CD14-positive monocyte (primary cell): ENCODE data around the gene FAM210A. TPM values are rescaled to one million over a fixed set of nuclear protein-coding genes. Genes with fewer than 3 reads are reported as not detected.

Experiments used
- DNase-seq, 3 donors: peaks; one replicate each; pipeline ENCODE4 v3.0.0-alpha.2; 2011 to 2022
- H2AFZ ChIP-seq: 2 replicates; pipeline ENCODE4 v1.6.0; 2012; ENCODE audit warnings: mild to moderate bottlenecking, low read depth, low read length, inconsistent platforms; ENCODE audit not compliant: insufficient read depth, poor library complexity, severe bottlenecking
- H3K27ac ChIP-seq, 2 donors: 1 replicate in 1 of 2; 2 replicates in 1 of 2; pipeline ENCODE4 v1.5.1; 2012 to 2013; ENCODE audit warnings: low read length in 2 of 2, control low read depth in 1 of 2, inconsistent platforms in 1 of 2, low read depth in 1 of 2, mild to moderate bottlenecking in 1 of 2
- H3K27me3 ChIP-seq, 2 donors: one replicate each; pipeline versions ENCODE4 v1.6.0 to v1.6.1; 2011 to 2013; ENCODE audit warnings: low read length in 2 of 2; ENCODE audit not compliant: control insufficient read depth in 2 of 2, insufficient read depth in 2 of 2
- H3K36me3 ChIP-seq, 2 donors: replicated peaks in 1 of 2; 1 replicate in 1 of 2; 2 replicates in 1 of 2; pipeline versions ENCODE4 v1.5.1 to v1.6.1; 2012 to 2013; ENCODE audit warnings: low read length in 2 of 2, control low read depth in 1 of 2, inconsistent platforms in 1 of 2, mild to moderate bottlenecking in 1 of 2; ENCODE audit not compliant: insufficient read depth in 2 of 2, control insufficient read depth in 1 of 2
- H3K4me1 ChIP-seq, 2 donors: 1 replicate in 1 of 2; 2 replicates in 1 of 2; pipeline versions ENCODE4 v1.5.1 to v1.6.1; 2012 to 2013; ENCODE audit warnings: low read length in 2 of 2, control low read depth in 1 of 2, inconsistent platforms in 1 of 2, mild to moderate bottlenecking in 1 of 2, moderate library complexity in 1 of 2; ENCODE audit not compliant: insufficient read depth in 2 of 2, control insufficient read depth in 1 of 2
- H3K4me2 ChIP-seq: replicated peaks from 2 replicates; pipeline ENCODE3; 2012; ENCODE audit warnings: low read length, moderate library complexity, mild to moderate bottlenecking; ENCODE audit not compliant: poor library complexity, severe bottlenecking; ENCODE audit errors: extremely low read depth
- H3K4me3 ChIP-seq, 3 experiments: fragments of 200-600 bp in 1 of 3; sonication (generic) in 1 of 3; replicated peaks in 1 of 3; 1 replicate in 2 of 3; 2 replicates in 1 of 3; pipeline ENCODE4 v1.5.1; 2011 to 2013; ENCODE audit warnings: low read length in 3 of 3, mild to moderate bottlenecking in 3 of 3, control low read depth in 2 of 3, low read depth in 2 of 3, inconsistent platforms in 1 of 3, moderate library complexity in 1 of 3
- H3K79me2 ChIP-seq: 2 replicates; pipeline ENCODE4 v1.6.0; 2012; ENCODE audit warnings: mild to moderate bottlenecking, control low read depth, inconsistent platforms, low read length, moderate library complexity; ENCODE audit not compliant: insufficient read depth
- H3K9ac ChIP-seq: 2 replicates; pipeline ENCODE4 v1.6.0; 2017; ENCODE audit warnings: low read length, mild to moderate bottlenecking; ENCODE audit not compliant: insufficient read depth, poor library complexity, severe bottlenecking
- H3K9me3 ChIP-seq, 2 donors: replicated peaks in 1 of 2; 1 replicate in 1 of 2; 2 replicates in 1 of 2; pipeline versions ENCODE4 v1.5.1 to v1.6.1; 2012 to 2013; ENCODE audit warnings: low read length in 2 of 2, control low read depth in 1 of 2; ENCODE audit not compliant: control insufficient read depth in 1 of 2, insufficient read depth in 1 of 2
- H4K20me1 ChIP-seq: 2 replicates; pipeline ENCODE4 v1.6.0; 2012; ENCODE audit warnings: mild to moderate bottlenecking, low read length, control low read depth, moderate library complexity; ENCODE audit not compliant: insufficient read depth
- H3K27ac Mint-ChIP-seq, 7 donors: one replicate each; pipeline ENCODE4 v1.8.0; 2020; ENCODE audit warnings: mild to moderate bottlenecking in 7 of 7, mixed read lengths in 7 of 7, moderate library complexity in 6 of 7, inconsistent platforms in 2 of 7
- H3K27me3 Mint-ChIP-seq, 3 donors: one replicate each; pipeline ENCODE4 v1.8.0; 2021 to 2022; ENCODE audit warnings: low read depth in 3 of 3, mild to moderate bottlenecking in 3 of 3, mixed read lengths in 3 of 3, moderate library complexity in 3 of 3, inconsistent platforms in 1 of 3
- H3K36me3 Mint-ChIP-seq, 2 donors: one replicate each; pipeline ENCODE4 v1.8.0; 2020; ENCODE audit warnings: mixed read lengths in 2 of 2, inconsistent platforms in 1 of 2, mild to moderate bottlenecking in 1 of 2
- H3K4me1 Mint-ChIP-seq: one replicate; pipeline ENCODE4 v1.8.0; 2020; ENCODE audit warnings: mild to moderate bottlenecking, mixed read lengths
- H3K4me3 Mint-ChIP-seq, 2 donors: one replicate each; pipeline ENCODE4 v1.8.0; 2020; ENCODE audit warnings: mild to moderate bottlenecking in 2 of 2, mixed read lengths in 2 of 2, moderate library complexity in 1 of 2
- H3K9me3 Mint-ChIP-seq, 7 donors: one replicate each; pipeline ENCODE4 v1.8.0; 2020 to 2022; ENCODE audit warnings: mixed read lengths in 7 of 7, mild to moderate bottlenecking in 6 of 7, moderate library complexity in 6 of 7, inconsistent platforms in 2 of 7
- CTCF ChIP-seq: fragments of 200-600 bp; IDR thresholded peaks from one replicate; pipeline ENCODE4 v1.8.0; 2022; ENCODE audit warnings: antibody characterized with exemption, mild to moderate bottlenecking
- WGBS: methylation state at CpG from one replicate; pipeline ENCODE4 v1.1.5; 2013; ENCODE audit warnings: missing lambda C conversion rate; ENCODE audit not compliant: insufficient coverage; 5-methylcytosine and 5-hydroxymethylcytosine counted together
- intact Hi-C, 2 donors: fragments of 100-400 bp; cut with micrococcal nuclease; formaldehyde crosslinking; loops; one replicate each; pipeline versions ENCODE4 v1.15.0 to v1.15.1; 2023
- polyA plus RNA-seq, 3 donors: library from polyadenylated mRNA; depleted of rRNA in 1 of 3; unstranded in 2 of 3; stranded (reverse) in 1 of 3; fragments of 300-500 nt in 2 of 3; fragments of >200 nt in 1 of 3; fragmentation: Illumina TruSeq in 2 of 3; gene quantifications; 1 replicate in 2 of 3; 2 replicates in 1 of 3; pipeline ENCODE4 v1.2.3, GENCODE V29; 2012 to 2021

Gene FAM210A
- polyA plus RNA-seq, 3 donors = 2.8 to 6.9 (median 6.9) TPM

GRCh38 chr18:13633700-13634099 lies 92.7 kb downstream of the FAM210A start:
- Histone ChIP-seq H2AFZ (no peak overlapping the region), H4K20me1 (no peaks in the 10 kb centered on the region), H3K9ac (no peak overlapping the region), H3K4me1 (peaks cover 0 to 4% of the 10 kb centered on the region in 2 donors), H3K36me3 (peaks cover 0 to 6% of the 10 kb centered on the region in 2 donors), H3K79me2 (no peaks in the 10 kb centered on the region), H3K27ac (no peak overlapping the region), H3K9me3 (peaks cover 5 to 20% of the 10 kb centered on the region in 2 donors), H3K27me3 (no peaks in the 10 kb centered on the region), H3K4me2 (no peak overlapping the region), H3K4me3 (no peak overlapping the region)
- Mint-ChIP-seq H3K9me3 (peaks cover 4 to 16% (median 8%) of the 10 kb centered on the region in 7 donors), H3K4me1 (peaks cover 6% of the 10 kb centered on the region), H3K27me3 (peaks cover 0 to 5% (median 2%) of the 10 kb centered on the region in 3 donors), H3K4me3 (no peak overlapping the region), H3K36me3 (peaks cover 9 to 12% of the 10 kb centered on the region in 2 donors), H3K27ac (peak overlapping the region in 1 of 7 donors; percentile 63)
- intact Hi-C loops = no loop called here
- 98% methylated on average over 5 of the region's 5 CpGs for WGBS
- DNase-seq = no peak
- no peak for TF ChIP-seq CTCF

- peaks cover 0 to 6% (median 3%) of the 10 kb centered on the region in 3 donors for H3K27me3 Mint-ChIP-seq
- no peak overlapping the region for H3K4me3 Mint-ChIP-seq
- H3K4me1 ChIP-seq = peaks cover 0 to 4% of the 10 kb centered on the region in 2 donors
- H4K20me1 ChIP-seq = no peaks in the 10 kb centered on the region
- no peak overlapping the region for H2AFZ ChIP-seq
- peaks cover 4 to 16% (median 8%) of the 10 kb centered on the region in 7 donors for H3K9me3 Mint-ChIP-seq
- no peaks in the 10 kb centered on the region for H3K79me2 ChIP-seq
- H3K4me1 Mint-ChIP-seq = peaks cover 6% of the 10 kb centered on the region
- no peak for TF ChIP-seq CTCF
- H3K27ac ChIP-seq = no peak overlapping the region
- H3K4me3 ChIP-seq = no peak overlapping the region
- H3K36me3 ChIP-seq = peaks cover 0 to 6% of the 10 kb centered on the region in 2 donors
- WGBS = 100% methylated on average over 6 of the region's 7 CpGs
- H3K27me3 ChIP-seq = no peaks in the 10 kb centered on the region
- H3K36me3 Mint-ChIP-seq = peaks cover 14 to 18% of the 10 kb centered on the region in 2 donors
- no peak overlapping the region for H3K9ac ChIP-seq
- H3K27ac Mint-ChIP-seq = peak overlapping the region in 1 of 7 donors; percentile 28
- no peak for DNase-seq
- intact Hi-C loops = no loop called here
- H3K9me3 ChIP-seq = peaks cover 5 to 20% of the 10 kb centered on the region in 2 donors
- H3K4me2 ChIP-seq = no peak overlapping the region
Observed at GRCh38 chr18:13630716-13631268, 95.6 kb downstream of the FAM210A start.
